ENCODE data around the gene TOB2.

The TOB2 gene

GRCh38 chr22:41401781-41402648, 44.6 kb downstream of the TOB2 start:
- no peaks in the 10 kb centered on the region for H3K9me2 ChIP-seq (replicated peaks; ENCODE audit: insufficient read depth, low read length)
- no peaks in the 10 kb centered on the region for H3K9me3 ChIP-seq (replicated peaks; ENCODE audit: insufficient read depth, low read length)
- no peaks in the 10 kb centered on the region for H4K20me1 ChIP-seq (ENCODE audit: insufficient read depth, low read length)
- no peak overlapping the region for H3K9ac ChIP-seq (ENCODE audit: low read length)
- 0 out of 2 replicates have a peak, but pooled peaks cover 2% of the 10 kb centered on the region for H3K4me1 ChIP-seq (ENCODE audit: low read length)
- H3K4me2 ChIP-seq (ENCODE audit: low read depth, low read length) = no peak overlapping the region
- DNase-seq = no peak
- no peak overlapping the region for H3K4me3 ChIP-seq (ENCODE audit: low read length)
- TF ChIP-seq EZH2phosphoT487 (IDR thresholded peaks at IDR 0.05; ENCODE audit: low read length) (no peak), EZH2 (optimal IDR thresholded peaks at IDR 0.05; ENCODE audit: low read depth, low read length) (no peak), CTCF (IDR thresholded peaks at IDR 0.05; ENCODE audit: low read length) (no peak)
- no peaks in the 10 kb centered on the region for H3F3A ChIP-seq (ENCODE audit: insufficient read depth, low read length)
- no peak overlapping the region for H2AFZ ChIP-seq (ENCODE audit: low read length)
- no peaks in the 10 kb centered on the region for H3K27me3 ChIP-seq (replicated peaks; ENCODE audit: insufficient read depth, low read length)
- H3K36me3 ChIP-seq (replicated peaks; ENCODE audit: insufficient read depth, low read length) = no peaks in the 10 kb centered on the region
- H3K79me2 ChIP-seq (ENCODE audit: low read length) = no peaks in the 10 kb centered on the region
- H3K27ac ChIP-seq (ENCODE audit: low read length) = no peak overlapping the region

GRCh38 chr22:41398921-41399320, 47.7 kb downstream of the TOB2 start:
- Histone ChIP-seq H3K27me3 (replicated peaks; ENCODE audit: insufficient read depth, low read length) (no peaks in the 10 kb centered on the region), H3K36me3 (replicated peaks; ENCODE audit: insufficient read depth, low read length) (no peaks in the 10 kb centered on the region), H3K27ac (ENCODE audit: low read length) (no peak overlapping the region), H3K9ac (ENCODE audit: low read length) (no peak overlapping the region), H3K4me1 (ENCODE audit: low read length) (0 out of 2 replicates have a peak, but pooled peaks cover 2% of the 10 kb centered on the region), H3K79me2 (ENCODE audit: low read length) (no peaks in the 10 kb centered on the region), H2AFZ (ENCODE audit: low read length) (no peak overlapping the region), H3K9me2 (replicated peaks; ENCODE audit: insufficient read depth, low read length) (no peaks in the 10 kb centered on the region), H3F3A (ENCODE audit: insufficient read depth, low read length) (no peaks in the 10 kb centered on the region), H3K9me3 (replicated peaks; ENCODE audit: insufficient read depth, low read length) (no peaks in the 10 kb centered on the region), H3K4me3 (ENCODE audit: low read length) (no peak overlapping the region), H4K20me1 (ENCODE audit: insufficient read depth, low read length) (no peaks in the 10 kb centered on the region), H3K4me2 (ENCODE audit: low read depth, low read length) (no peak overlapping the region)
- no peak for DNase-seq
- no peak for TF ChIP-seq EZH2phosphoT487 (IDR thresholded peaks at IDR 0.05; ENCODE audit: low read length)
- no peak for TF ChIP-seq EZH2 (optimal IDR thresholded peaks at IDR 0.05; ENCODE audit: low read depth, low read length)
- no peak for TF ChIP-seq CTCF (IDR thresholded peaks at IDR 0.05; ENCODE audit: low read length)

- Histone ChIP-seq H4K20me1 (ENCODE audit: insufficient read depth, low read length) (no peaks in the 10 kb centered on the region), H3K9me3 (replicated peaks; ENCODE audit: insufficient read depth, low read length) (no peaks in the 10 kb centered on the region), H3K4me2 (ENCODE audit: low read depth, low read length) (no peak overlapping the region), H3K79me2 (ENCODE audit: low read length) (no peaks in the 10 kb centered on the region), H3K9ac (ENCODE audit: low read length) (no peak overlapping the region), H3F3A (ENCODE audit: insufficient read depth, low read length) (no peaks in the 10 kb centered on the region), H2AFZ (ENCODE audit: low read length) (no peak overlapping the region), H3K27me3 (replicated peaks; ENCODE audit: insufficient read depth, low read length) (no peaks in the 10 kb centered on the region), H3K36me3 (replicated peaks; ENCODE audit: insufficient read depth, low read length) (no peaks in the 10 kb centered on the region), H3K4me1 (ENCODE audit: low read length) (no peaks in the 10 kb centered on the region), H3K4me3 (ENCODE audit: low read length) (no peak overlapping the region), H3K9me2 (replicated peaks; ENCODE audit: insufficient read depth, low read length) (no peaks in the 10 kb centered on the region), H3K27ac (ENCODE audit: low read length) (no peak overlapping the region)
- TF ChIP-seq CTCF (IDR thresholded peaks at IDR 0.05; ENCODE audit: low read length) = no peak
- no peak for TF ChIP-seq EZH2 (optimal IDR thresholded peaks at IDR 0.05; ENCODE audit: low read depth, low read length)
- TF ChIP-seq EZH2phosphoT487 (IDR thresholded peaks at IDR 0.05; ENCODE audit: low read length) = no peak
- no peak for DNase-seq
These were observed 49.3 kb downstream of the TOB2 start for GRCh38 chr22:41397143-41397811.
